ENCODE results near the gene SBNO2. TPM values are rescaled to one million over a fixed set of nuclear protein-coding genes. Genes with fewer than 3 reads are reported as not detected.

The SBNO2 gene
- total and polyA plus RNA-seq, 2 donors (not counting 3 experiments of a cell fraction or from before 2014, with no cell fraction given): 31.4 to 65.7 TPM

DNA sequence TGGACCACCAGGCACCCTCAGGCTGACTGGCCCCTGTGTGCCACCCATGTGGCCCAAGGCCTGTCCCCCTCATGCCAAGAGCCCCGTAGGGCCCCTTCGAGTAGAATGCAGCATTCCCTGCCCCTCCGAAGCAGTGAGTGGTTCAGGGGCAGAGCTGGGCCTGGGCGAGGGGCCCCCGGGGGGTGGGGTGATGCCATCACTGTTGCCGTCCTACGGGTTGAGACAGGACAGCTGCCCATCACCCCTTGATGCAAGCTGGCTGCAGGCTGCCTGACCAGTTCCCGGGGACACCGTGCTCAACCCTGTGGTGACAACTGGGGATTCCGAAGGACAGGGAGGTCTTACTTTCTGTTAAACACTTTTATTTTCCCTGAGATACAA, 4.7 kb downstream of the SBNO2 start:
- Histone ChIP-seq H2AFZ (ENCODE audit: low read depth, low read length) (no peak overlapping the region), H3K4me3 (replicated peaks in 1 of 3; ENCODE audit: insufficient read depth in 1 of 3, low read depth in 1 of 3, low read length in 3 of 3) (no peak overlapping the region), H3K36me3 (ENCODE audit: control insufficient read depth in 2 of 2, extremely low read depth in 1 of 2, insufficient read depth in 2 of 2, low read length in 2 of 2) (peaks cover 0 to 3% of the 10 kb centered on the region in 2 experiments), H3K79me2 (ENCODE audit: control insufficient read depth, insufficient read depth, low read length) (peaks cover 45% of the 10 kb centered on the region), H3K4me1 (ENCODE audit: control insufficient read depth, extremely low read depth, insufficient read depth, low read length) (no peaks in the 10 kb centered on the region), H3K9ac (replicated peaks; ENCODE audit: extremely low read depth, insufficient read depth, low read length) (no peak overlapping the region), H3K4me2 (ENCODE audit: insufficient read depth, low read length) (no peak overlapping the region), H3K27me3 (ENCODE audit: control insufficient read depth in 2 of 2, insufficient read depth in 2 of 2, low read length in 2 of 2) (no peaks in the 10 kb centered on the region), H4K20me1 (replicated peaks; ENCODE audit: control insufficient read depth, extremely low read depth, insufficient read depth, low read length) (no peaks in the 10 kb centered on the region), H3K9me1 (replicated peaks; ENCODE audit: control insufficient read depth, extremely low read depth, insufficient read depth, low read length) (no peaks in the 10 kb centered on the region), H3K9me3 (replicated peaks; ENCODE audit: control insufficient read depth, insufficient read depth, low read length) (no peaks in the 10 kb centered on the region), H3K27ac (ENCODE audit: insufficient read depth, low read depth, low read length) (no peak overlapping the region)
- dilution Hi-C loops (cut with MboI; ENCODE audit: extremely low pct_ligation_motif_present, low sequenced_read_pairs): no loop called here
- intact Hi-C loops (cut with micrococcal nuclease): no loop called here
- POLR2A ChIA-PET: no interaction called here
- CTCF ChIA-PET: no interaction called here
- no TSS peak for BruUV-seq (replicated peaks)
- DNase-seq (ENCODE audit: low read depth, low spot score) (no peak), FAIRE-seq (no peak)
- TF ChIP-seq, protein P1, sequence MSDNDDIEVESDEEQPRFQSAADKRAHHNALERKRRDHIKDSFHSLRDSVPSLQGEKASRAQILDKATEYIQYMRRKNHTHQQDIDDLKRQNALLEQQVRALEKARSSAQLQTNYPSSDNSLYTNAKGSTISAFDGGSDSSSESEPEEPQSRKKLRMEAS (IDR thresholded peaks at IDR 0.05; ENCODE audit: insufficient read depth, insufficient read length): no peak
- TF ChIP-seq, protein P2, sequence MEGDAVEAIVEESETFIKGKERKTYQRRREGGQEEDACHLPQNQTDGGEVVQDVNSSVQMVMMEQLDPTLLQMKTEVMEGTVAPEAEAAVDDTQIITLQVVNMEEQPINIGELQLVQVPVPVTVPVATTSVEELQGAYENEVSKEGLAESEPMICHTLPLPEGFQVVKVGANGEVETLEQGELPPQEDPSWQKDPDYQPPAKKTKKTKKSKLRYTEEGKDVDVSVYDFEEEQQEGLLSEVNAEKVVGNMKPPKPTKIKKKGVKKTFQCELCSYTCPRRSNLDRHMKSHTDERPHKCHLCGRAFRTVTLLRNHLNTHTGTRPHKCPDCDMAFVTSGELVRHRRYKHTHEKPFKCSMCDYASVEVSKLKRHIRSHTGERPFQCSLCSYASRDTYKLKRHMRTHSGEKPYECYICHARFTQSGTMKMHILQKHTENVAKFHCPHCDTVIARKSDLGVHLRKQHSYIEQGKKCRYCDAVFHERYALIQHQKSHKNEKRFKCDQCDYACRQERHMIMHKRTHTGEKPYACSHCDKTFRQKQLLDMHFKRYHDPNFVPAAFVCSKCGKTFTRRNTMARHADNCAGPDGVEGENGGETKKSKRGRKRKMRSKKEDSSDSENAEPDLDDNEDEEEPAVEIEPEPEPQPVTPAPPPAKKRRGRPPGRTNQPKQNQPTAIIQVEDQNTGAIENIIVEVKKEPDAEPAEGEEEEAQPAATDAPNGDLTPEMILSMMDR (IDR thresholded peaks at IDR 0.05; ENCODE audit: extremely low read depth in 1 of 2, insufficient read depth in 1 of 2, low read depth in 1 of 2, low read length in 2 of 2): no peak
- TF ChIP-seq POLR2A (IDR thresholded peaks at IDR 0.05; ENCODE audit: low read depth, low read length) (no peak), JUN (IDR thresholded peaks at IDR 0.05; ENCODE audit: borderline replicate concordance, insufficient read depth, insufficient read length, low read depth) (no peak), EZH2 (IDR thresholded peaks at IDR 0.05; ENCODE audit: borderline replicate concordance, low read depth, low read length, severe bottlenecking) (no peak), FOS (IDR thresholded peaks at IDR 0.05; ENCODE audit: borderline replicate concordance, insufficient read depth, low read length) (no peak), GATA2 (IDR thresholded peaks at IDR 0.05; ENCODE audit: insufficient read depth, insufficient read length, low read depth, low read length) (no peak), POLR2AphosphoS5 (IDR thresholded peaks at IDR 0.05; ENCODE audit: insufficient read depth, low read depth, low read length) (no peak), MYC (IDR thresholded peaks at IDR 0.05; ENCODE audit: low read depth, low read length) (no peak)

Data from endothelial cell of umbilical vein (primary cell).